Chondrocyte (in vitro differentiated cells): Measurements from ENCODE around the gene IL34. TPM values are rescaled to one million over a fixed set of nuclear protein-coding genes. Genes with fewer than 3 reads are reported as not detected.

Experiments
- DNase-seq: peaks from one replicate; pipeline ENCODE4 v3.0.0; 2021; ENCODE audit warnings: mixed read lengths, low spot score
- H3K27ac Mint-ChIP-seq: one replicate; pipeline ENCODE4 v1.8.0; 2021; ENCODE audit warnings: mild to moderate bottlenecking, moderate library complexity, mixed read lengths; ENCODE audit not compliant: unreplicated experiment
- H3K27me3 Mint-ChIP-seq: 2 replicates; pipeline ENCODE4 v1.8.0; 2021; ENCODE audit warnings: low read depth, mixed read lengths
- H3K36me3 Mint-ChIP-seq: 2 replicates; pipeline ENCODE4 v1.8.0; 2021; ENCODE audit warnings: low read depth, mixed read lengths
- H3K4me1 Mint-ChIP-seq: 2 replicates; pipeline ENCODE4 v1.8.0; 2021; ENCODE audit warnings: low read depth, mild to moderate bottlenecking, mixed read lengths
- H3K4me3 Mint-ChIP-seq: one replicate; pipeline ENCODE4 v1.8.0; 2021; ENCODE audit warnings: mild to moderate bottlenecking, moderate library complexity, mixed read lengths; ENCODE audit not compliant: unreplicated experiment
- H3K9me3 Mint-ChIP-seq: 2 replicates; pipeline ENCODE4 v1.8.0; 2021; ENCODE audit warnings: low read depth, mixed read lengths
- total RNA-seq: library from RNA; stranded (reverse); gene quantifications from 3 replicates; pipeline ENCODE4 v1.2.1, GENCODE V29; 2021
- TF ChIP-seq, protein P1 (sequence below): fragments of 200-600 bp; sonication (generic); IDR thresholded peaks from 2 replicates; pipeline ENCODE4 v1.5.0; 2021; ENCODE audit warnings: antibody characterized with exemption, mild to moderate bottlenecking, moderate library complexity

The IL34 gene
- total RNA-seq, 1 donor from 2014 or later = 20.8 TPM

GRCh38 chr16:70644763-70645597 is 1.4 kb upstream of the IL34 start:
- Mint-ChIP-seq H3K27ac (peak overlapping the region; percentile 32), H3K27me3 (no peaks in the 10 kb centered on the region), H3K9me3 (no peaks in the 10 kb centered on the region), H3K4me1 (peaks cover 34% of the 10 kb centered on the region), H3K36me3 (no peaks in the 10 kb centered on the region), H3K4me3 (no peak overlapping the region)
- no peak for DNase-seq
- TF ChIP-seq, protein P1, sequence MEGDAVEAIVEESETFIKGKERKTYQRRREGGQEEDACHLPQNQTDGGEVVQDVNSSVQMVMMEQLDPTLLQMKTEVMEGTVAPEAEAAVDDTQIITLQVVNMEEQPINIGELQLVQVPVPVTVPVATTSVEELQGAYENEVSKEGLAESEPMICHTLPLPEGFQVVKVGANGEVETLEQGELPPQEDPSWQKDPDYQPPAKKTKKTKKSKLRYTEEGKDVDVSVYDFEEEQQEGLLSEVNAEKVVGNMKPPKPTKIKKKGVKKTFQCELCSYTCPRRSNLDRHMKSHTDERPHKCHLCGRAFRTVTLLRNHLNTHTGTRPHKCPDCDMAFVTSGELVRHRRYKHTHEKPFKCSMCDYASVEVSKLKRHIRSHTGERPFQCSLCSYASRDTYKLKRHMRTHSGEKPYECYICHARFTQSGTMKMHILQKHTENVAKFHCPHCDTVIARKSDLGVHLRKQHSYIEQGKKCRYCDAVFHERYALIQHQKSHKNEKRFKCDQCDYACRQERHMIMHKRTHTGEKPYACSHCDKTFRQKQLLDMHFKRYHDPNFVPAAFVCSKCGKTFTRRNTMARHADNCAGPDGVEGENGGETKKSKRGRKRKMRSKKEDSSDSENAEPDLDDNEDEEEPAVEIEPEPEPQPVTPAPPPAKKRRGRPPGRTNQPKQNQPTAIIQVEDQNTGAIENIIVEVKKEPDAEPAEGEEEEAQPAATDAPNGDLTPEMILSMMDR = no peak

GRCh38 chr16:70647441-70648359 is 1.3 kb downstream of the IL34 start:
- Mint-ChIP-seq H3K9me3 (no peaks in the 10 kb centered on the region), H3K4me3 (peak overlapping the region; percentile 45), H3K36me3 (no peaks in the 10 kb centered on the region), H3K4me1 (peaks cover 54% of the 10 kb centered on the region), H3K27ac (peak overlapping the region; percentile 95), H3K27me3 (no peaks in the 10 kb centered on the region)
- TF ChIP-seq, protein P1 = no peak
- no peak for DNase-seq

DNA sequence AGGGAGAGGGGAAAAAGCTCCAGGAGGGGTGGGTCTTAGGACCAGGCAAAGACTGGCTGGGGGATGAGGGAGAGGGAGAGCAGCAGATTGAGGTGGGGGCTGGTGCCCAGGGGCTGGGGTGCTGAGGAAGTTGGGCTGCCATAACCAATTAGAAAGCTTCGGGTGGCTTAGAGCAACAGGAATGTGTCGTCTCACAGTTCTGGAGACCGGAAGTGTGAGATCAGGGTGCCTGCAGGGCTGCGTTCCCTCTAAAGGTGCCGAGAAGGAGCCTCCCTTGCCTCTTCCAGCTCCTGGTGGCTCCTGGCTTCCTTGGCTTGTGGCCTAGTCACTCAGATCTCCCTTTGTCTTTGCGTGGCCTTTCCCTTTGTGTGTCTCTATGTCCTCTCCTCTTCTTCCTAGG is 2.2 kb downstream of the IL34 start:
- Mint-ChIP-seq H3K27me3 (no peaks in the 10 kb centered on the region), H3K4me1 (peaks cover 59% of the 10 kb centered on the region), H3K27ac (peak overlapping the region; percentile 95), H3K4me3 (no peak overlapping the region), H3K36me3 (no peaks in the 10 kb centered on the region), H3K9me3 (no peaks in the 10 kb centered on the region)
- TF ChIP-seq, protein P1 = no peak
- no peak for DNase-seq

DNA sequence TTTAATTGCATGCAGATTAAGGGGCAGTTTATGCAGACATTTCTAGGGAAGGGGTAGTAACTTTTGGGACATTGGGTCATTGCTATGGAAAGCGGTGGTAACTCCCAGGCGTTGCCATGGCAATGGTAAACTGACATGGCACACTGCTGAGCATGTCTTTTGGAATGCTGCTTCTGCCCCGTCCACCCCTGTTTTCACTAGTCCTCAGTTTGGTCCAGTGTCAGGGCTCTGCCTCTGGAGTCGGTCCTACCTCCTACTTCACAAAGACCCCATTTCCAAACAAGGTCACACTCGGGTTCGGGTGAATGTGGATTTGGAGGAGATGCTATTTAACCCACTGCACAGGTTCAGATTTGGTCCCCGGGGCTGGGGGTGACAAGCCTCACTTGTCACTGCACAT is 2.9 kb downstream of the IL34 start:
- Mint-ChIP-seq H3K27ac (peak overlapping the region; percentile 95), H3K36me3 (no peaks in the 10 kb centered on the region), H3K27me3 (no peaks in the 10 kb centered on the region), H3K4me1 (peaks cover 66% of the 10 kb centered on the region), H3K4me3 (no peak overlapping the region), H3K9me3 (no peaks in the 10 kb centered on the region)
- TF ChIP-seq, protein P1 = no peak
- DNase-seq = no peak

DNA sequence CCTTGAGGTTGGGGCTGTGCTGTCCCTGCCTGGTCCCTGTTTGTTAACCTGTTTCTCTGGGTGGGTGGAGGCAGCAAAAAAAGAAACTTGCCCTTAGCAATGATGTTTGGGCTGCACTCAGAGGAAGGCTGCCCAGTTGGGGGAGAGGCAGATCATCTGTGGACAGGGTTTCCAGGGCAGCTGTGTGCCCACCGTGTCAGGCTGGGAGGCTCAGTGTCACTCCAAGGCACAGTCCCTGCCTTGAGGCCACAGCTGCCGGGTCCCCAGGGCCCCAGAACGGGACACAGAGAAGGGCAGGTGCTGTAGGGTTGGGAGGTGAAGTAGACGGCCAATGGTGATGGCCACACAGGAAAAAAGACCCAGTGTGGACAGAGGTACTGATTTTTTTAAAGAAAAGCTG is 3.9 kb downstream of the IL34 start:
- Mint-ChIP-seq H3K27ac (no peak overlapping the region), H3K27me3 (no peaks in the 10 kb centered on the region), H3K4me1 (peaks cover 68% of the 10 kb centered on the region), H3K36me3 (peaks cover 1% of the 10 kb centered on the region), H3K4me3 (no peak overlapping the region), H3K9me3 (no peaks in the 10 kb centered on the region)
- no peak for DNase-seq
- TF ChIP-seq, protein P1 = no peak
